ENCODE data around the gene AHCY.

DNA sequence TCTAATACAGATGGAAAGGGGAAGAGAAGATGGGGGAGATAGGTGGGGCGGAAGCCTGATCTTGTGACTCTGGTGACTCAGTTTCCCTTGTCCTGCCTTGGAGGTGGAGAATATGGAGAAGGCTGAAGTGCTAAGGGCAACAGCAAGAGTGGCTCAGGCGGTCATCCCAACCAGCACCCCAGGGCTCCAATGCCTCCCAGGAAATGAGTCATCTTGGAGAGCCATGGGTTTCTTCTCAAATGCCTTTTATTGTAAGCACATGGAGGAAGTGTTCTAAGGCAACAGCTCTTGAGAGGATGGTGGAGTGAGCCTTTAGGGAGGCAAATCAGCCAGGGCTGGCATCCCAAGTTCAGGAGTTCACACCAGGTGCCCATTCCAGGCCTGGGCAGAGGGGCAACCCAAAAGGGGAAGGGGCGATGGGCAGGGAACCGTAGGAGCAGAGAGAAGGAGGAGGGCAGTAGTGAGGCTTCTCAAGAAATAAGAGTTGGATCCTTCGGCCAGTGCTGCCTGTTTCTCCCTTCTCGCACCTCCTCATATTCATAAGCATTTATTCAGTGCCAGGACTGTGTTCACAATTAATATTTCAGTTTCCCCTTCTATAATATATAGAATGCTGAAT, 13.2 kb upstream of the AHCY start:
- TF ChIP-seq, protein P1, sequence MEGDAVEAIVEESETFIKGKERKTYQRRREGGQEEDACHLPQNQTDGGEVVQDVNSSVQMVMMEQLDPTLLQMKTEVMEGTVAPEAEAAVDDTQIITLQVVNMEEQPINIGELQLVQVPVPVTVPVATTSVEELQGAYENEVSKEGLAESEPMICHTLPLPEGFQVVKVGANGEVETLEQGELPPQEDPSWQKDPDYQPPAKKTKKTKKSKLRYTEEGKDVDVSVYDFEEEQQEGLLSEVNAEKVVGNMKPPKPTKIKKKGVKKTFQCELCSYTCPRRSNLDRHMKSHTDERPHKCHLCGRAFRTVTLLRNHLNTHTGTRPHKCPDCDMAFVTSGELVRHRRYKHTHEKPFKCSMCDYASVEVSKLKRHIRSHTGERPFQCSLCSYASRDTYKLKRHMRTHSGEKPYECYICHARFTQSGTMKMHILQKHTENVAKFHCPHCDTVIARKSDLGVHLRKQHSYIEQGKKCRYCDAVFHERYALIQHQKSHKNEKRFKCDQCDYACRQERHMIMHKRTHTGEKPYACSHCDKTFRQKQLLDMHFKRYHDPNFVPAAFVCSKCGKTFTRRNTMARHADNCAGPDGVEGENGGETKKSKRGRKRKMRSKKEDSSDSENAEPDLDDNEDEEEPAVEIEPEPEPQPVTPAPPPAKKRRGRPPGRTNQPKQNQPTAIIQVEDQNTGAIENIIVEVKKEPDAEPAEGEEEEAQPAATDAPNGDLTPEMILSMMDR (IDR thresholded peaks at IDR 0.05) = no peak
- no peak for TF ChIP-seq POLR2AphosphoS5 (IDR thresholded peaks at IDR 0.05)
- no peak for TF ChIP-seq POLR2A (IDR thresholded peaks at IDR 0.05)

All from prostate gland (tissue), 2 donors.